Measurements from ENCODE around the gene POLR2E.

Gene POLR2E

GRCh38 chr19:1041835-1042685 lies 53.1 kb downstream of the POLR2E start:
- peak; percentile 45 for DNase-seq (ENCODE audit: low spot score)
- H3K36me3 ChIP-seq (ENCODE audit: low read depth): peaks cover 25% of the 10 kb centered on the region
- no peaks in the 10 kb centered on the region for H3K9me3 ChIP-seq (ENCODE audit: severe bottlenecking)
- H3K4me3 ChIP-seq (ENCODE audit: severe bottlenecking): no peak overlapping the region
- no peak for ATAC-seq (ENCODE audit: low read depth)
- no peaks in the 10 kb centered on the region for H3K4me1 ChIP-seq (ENCODE audit: insufficient read depth, poor library complexity, severe bottlenecking)
- H3K27ac ChIP-seq (ENCODE audit: poor library complexity, severe bottlenecking): no peak overlapping the region
- TF ChIP-seq, protein P1, sequence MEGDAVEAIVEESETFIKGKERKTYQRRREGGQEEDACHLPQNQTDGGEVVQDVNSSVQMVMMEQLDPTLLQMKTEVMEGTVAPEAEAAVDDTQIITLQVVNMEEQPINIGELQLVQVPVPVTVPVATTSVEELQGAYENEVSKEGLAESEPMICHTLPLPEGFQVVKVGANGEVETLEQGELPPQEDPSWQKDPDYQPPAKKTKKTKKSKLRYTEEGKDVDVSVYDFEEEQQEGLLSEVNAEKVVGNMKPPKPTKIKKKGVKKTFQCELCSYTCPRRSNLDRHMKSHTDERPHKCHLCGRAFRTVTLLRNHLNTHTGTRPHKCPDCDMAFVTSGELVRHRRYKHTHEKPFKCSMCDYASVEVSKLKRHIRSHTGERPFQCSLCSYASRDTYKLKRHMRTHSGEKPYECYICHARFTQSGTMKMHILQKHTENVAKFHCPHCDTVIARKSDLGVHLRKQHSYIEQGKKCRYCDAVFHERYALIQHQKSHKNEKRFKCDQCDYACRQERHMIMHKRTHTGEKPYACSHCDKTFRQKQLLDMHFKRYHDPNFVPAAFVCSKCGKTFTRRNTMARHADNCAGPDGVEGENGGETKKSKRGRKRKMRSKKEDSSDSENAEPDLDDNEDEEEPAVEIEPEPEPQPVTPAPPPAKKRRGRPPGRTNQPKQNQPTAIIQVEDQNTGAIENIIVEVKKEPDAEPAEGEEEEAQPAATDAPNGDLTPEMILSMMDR (IDR thresholded peaks at IDR 0.05; ENCODE audit: poor library complexity, severe bottlenecking): no peak
- H3K27me3 ChIP-seq (ENCODE audit: insufficient read depth, poor library complexity, severe bottlenecking): no peaks in the 10 kb centered on the region

DNA sequence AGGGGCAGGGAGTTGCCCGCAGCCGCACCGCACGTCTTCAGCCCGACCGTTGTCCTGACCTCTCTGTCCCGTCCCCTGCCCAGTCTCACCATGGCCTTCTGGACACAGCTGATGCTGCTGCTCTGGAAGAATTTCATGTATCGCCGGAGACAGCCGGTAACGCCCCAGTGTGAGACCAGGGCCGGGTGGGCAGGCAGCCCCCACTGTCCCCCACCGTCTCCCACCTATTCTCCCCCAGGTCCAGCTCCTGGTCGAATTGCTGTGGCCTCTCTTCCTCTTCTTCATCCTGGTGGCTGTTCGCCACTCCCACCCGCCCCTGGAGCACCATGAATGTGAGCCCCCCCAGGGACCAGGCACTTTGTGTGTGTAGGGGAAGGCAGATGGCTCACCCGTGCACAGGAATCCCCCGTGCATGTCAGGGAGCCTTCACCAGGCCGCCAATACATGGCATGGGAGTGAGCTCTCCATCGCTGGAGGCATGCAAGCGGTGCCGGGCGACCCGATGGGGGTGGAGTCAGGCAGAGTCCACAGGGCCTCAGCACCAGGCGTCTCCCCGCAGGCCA lies 53.8 kb downstream of the POLR2E start:
- no peaks in the 10 kb centered on the region for H3K4me1 ChIP-seq (ENCODE audit: insufficient read depth, poor library complexity, severe bottlenecking)
- no peak overlapping the region for H3K27ac ChIP-seq (ENCODE audit: poor library complexity, severe bottlenecking)
- H3K27me3 ChIP-seq (ENCODE audit: insufficient read depth, poor library complexity, severe bottlenecking): no peaks in the 10 kb centered on the region
- no peak overlapping the region for H3K4me3 ChIP-seq (ENCODE audit: severe bottlenecking)
- H3K9me3 ChIP-seq (ENCODE audit: severe bottlenecking): no peaks in the 10 kb centered on the region
- DNase-seq (ENCODE audit: low spot score): no peak
- ATAC-seq (ENCODE audit: low read depth): no peak
- H3K36me3 ChIP-seq (ENCODE audit: low read depth): peaks cover 32% of the 10 kb centered on the region
- TF ChIP-seq, protein P1 (IDR thresholded peaks at IDR 0.05; ENCODE audit: poor library complexity, severe bottlenecking): no peak

DNA sequence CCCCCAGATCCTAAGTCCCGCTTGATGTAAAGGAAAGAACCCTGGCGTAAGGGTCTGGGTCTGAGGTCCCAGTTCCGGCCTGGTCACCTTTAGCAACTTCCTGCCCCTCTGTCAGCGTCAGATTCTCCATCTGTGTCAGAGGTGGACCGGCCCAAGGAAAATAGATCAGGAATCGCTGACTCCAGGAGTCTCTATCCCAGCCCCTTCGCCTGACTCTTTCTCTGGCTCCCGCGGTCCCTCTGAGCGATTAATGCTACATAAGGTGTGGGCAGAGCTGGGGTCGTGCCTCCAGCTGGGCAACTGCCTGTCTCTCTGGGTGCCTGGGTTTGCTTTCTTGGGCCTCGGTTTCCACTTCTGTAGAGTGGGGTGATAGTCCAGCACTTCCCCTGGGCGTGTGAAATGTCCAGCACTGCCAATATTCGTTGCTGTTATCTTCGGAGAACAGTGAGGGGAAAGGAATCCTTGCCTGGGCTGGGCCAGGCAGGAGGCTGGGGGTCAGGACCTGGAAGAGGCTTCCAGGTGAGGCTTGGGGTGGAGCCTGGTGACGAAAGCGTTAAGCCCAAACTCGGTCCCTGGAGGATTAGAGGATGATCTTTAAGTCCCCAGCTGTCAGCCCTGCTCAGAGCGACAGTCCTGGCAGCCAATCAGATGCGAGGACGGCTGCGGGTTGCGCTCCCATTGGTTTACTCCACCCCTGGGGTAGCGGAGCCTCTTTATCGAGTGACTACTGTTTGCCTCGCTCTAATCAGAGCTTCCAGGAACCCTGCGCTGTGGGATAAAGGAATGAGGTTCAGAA lies 54.5 kb downstream of the POLR2E start:
- H3K36me3 ChIP-seq (ENCODE audit: low read depth): peaks cover 39% of the 10 kb centered on the region
- no peaks in the 10 kb centered on the region for H3K9me3 ChIP-seq (ENCODE audit: severe bottlenecking)
- no peaks in the 10 kb centered on the region for H3K4me1 ChIP-seq (ENCODE audit: insufficient read depth, poor library complexity, severe bottlenecking)
- H3K27ac ChIP-seq (ENCODE audit: poor library complexity, severe bottlenecking): peak overlapping the region; percentile 58
- TF ChIP-seq, protein P1 (IDR thresholded peaks at IDR 0.05; ENCODE audit: poor library complexity, severe bottlenecking): no peak
- DNase-seq (ENCODE audit: low spot score) (peak; percentile 88), ATAC-seq (ENCODE audit: low read depth) (peak; percentile 55)
- H3K4me3 ChIP-seq (ENCODE audit: severe bottlenecking): peak overlapping the region; percentile 42
- H3K27me3 ChIP-seq (ENCODE audit: insufficient read depth, poor library complexity, severe bottlenecking): no peaks in the 10 kb centered on the region

DNA sequence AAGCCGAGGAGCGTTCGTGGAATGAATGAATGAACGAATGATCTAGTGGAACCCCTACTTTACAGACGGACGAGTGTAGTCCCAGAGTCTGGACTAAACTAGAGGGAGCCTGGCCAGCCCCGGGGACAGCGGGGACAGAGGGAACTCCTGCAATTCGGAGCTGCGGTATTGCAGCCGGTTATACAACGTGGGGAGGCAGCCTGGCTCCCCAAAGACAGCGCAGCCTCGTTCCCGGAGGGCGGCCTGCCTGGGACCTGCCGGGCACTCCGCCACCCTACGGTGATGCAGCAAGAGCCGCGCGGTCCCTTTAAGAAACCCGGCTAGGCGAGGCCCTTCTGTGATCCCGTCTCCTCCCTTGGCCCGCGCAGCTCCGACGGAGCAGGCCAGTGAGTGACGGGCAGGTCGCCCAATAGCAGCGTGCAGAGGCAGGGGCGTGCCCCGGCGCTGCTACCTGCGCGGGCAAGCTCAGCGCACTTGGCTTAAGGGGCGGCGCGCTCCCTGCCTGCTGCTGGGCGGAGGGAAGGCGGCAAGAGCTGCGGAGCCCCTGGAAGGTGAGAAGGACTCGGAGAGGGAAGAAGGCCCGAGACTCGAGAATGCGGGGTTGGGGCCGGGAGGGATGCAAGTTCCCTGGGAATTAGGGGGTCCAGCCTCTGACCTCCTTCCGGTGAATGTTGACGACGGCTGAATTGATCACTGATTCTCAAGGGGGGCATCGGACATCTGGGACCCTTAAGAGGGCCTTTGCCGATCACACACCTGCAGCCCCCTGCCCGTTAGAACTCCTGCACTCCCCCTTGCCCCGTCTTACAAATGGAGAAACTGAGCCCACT lies 55.3 kb downstream of the POLR2E start, which contains the start of gene ABCA7:
TSS of gene ABCA7 (plus strand) at position 462 of the 830 bp plus-strand sequence. CDS start 1,255 bp downstream, outside the sequence.
- TF ChIP-seq, protein P1 (IDR thresholded peaks at IDR 0.05; ENCODE audit: poor library complexity, severe bottlenecking): no peak
- ATAC-seq (ENCODE audit: low read depth): peak; percentile 90
- Histone ChIP-seq H3K4me1 (ENCODE audit: insufficient read depth, poor library complexity, severe bottlenecking) (no peaks in the 10 kb centered on the region), H3K27ac (ENCODE audit: poor library complexity, severe bottlenecking) (peak within 1 kb of the TSS; percentile 58), H3K27me3 (ENCODE audit: insufficient read depth, poor library complexity, severe bottlenecking) (no peaks in the 10 kb centered on the region), H3K4me3 (ENCODE audit: severe bottlenecking) (peak within 1 kb of the TSS; percentile 42), H3K9me3 (ENCODE audit: severe bottlenecking) (no peaks in the 10 kb centered on the region), H3K36me3 (ENCODE audit: low read depth) (peaks cover 44% of the 10 kb centered on the region)
- DNase-seq (ENCODE audit: low spot score): peak; percentile 96
